Omental fat pad (tissue), 4 donors: ENCODE measurements around the gene PEPD. TPM values are rescaled to one million over a fixed set of nuclear protein-coding genes. Genes with fewer than 3 reads are reported as not detected.

Source experiments
- ATAC-seq: fragments of 150-250 bp; one replicate; pipeline ENCODE4 v1.9.1; 2016; ENCODE audit warnings: mild to moderate bottlenecking, moderate library complexity; ENCODE audit not compliant: low FRiP score
- DNase-seq: peaks from one replicate; pipeline ENCODE4 v3.0.0-alpha.2; 2019; ENCODE audit warnings: low spot score
- CTCF ChIP-seq, 3 donors: fragments of 450-650 bp; IDR thresholded peaks; one replicate each; pipeline ENCODE4 v1.5.1; 2016 to 2017; ENCODE audit warnings: antibody characterized with exemption in 3 of 3, mild to moderate bottlenecking in 3 of 3, moderate library complexity in 2 of 3
- total RNA-seq, 4 donors: library from RNA; depleted of rRNA; stranded (reverse); fragments of >200 nt; gene quantifications; one replicate each; pipeline ENCODE4 v1.1.0, GENCODE V29; 2016

The PEPD gene
- total RNA-seq, 4 donors from 2014 or later, result 78.9 to 99.3 (median 89.8) TPM

- DNase-seq, result no peak
- TF ChIP-seq CTCF (IDR thresholded peaks at IDR 0.05), result no peak
- no peak for ATAC-seq
These were observed 142.3 kb downstream of the PEPD start for GRCh38 chr19:33379151-33379829.

DNA sequence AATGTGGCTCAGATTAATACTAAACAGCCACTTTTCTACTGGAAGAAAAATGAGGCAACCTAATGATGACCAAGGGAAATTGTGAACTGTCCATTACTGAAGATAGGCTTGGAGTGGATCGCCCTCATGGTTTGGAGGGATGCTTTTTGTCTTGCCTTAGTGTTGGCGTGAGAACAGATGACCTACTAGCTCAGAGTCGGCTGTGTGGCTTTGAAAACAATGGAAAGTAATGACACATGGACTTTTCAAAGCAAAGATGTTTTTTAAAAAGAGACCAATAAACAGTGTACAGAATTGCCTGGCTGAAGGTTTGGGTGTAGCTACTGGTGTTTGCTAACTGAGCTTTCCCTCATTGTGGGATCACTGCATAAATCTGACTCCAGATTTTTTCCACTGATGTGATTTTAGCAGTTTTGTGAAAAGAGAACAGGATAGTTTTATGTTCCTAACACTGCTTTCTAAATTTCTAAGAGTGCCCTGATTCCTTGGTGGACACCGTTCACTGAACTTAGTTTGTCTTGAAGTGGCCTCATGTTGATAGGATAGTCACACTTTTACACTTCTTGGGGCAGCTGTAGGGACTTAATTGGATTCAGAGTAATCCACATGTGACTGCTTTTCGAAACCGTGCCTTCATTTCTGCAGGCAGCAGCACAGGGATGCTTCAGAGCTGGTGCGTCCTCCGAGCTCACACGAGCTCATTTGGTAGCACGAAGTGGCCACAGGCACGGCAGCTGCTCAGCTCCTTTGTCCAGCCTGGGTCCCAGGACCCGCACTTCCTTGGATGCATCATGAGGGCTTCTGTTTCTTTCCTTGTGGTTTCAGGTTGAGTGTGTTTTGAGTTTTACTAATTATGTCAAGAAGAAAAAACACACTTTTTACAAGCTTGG lies 143.8 kb downstream of the PEPD start:
- ATAC-seq, result no peak

DNA sequence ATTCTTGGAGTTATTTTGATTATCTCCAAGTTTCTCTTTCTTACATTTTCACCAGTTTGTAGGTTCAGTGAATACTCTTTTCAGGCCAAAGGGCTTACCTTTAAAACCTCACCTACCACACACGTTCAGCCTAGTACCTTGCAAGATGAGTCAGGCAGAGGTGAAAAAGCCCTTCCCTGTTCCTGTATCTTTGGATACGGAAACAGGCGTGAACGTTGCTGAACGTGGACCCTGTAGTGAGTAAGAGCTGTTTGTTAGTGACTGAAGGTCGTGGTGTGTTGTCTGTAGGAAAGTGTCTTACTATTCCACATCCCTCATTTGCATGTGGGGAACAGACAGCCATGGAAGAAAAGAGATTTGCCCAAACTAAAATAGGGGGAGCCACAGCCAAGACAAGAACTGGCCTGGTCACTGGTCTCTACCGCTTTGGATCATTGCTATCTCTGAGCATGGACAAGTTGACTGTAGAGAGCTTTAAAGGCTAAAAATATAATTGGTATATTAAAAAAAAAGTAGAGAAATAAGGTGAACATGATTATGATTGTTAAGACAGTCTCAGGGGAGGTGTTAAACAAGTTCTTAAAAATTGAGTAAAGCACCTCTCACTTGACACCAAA lies 144.5 kb downstream of the PEPD start:
- DNase-seq (no peak), ATAC-seq (no peak)
- no peak for TF ChIP-seq CTCF (IDR thresholded peaks at IDR 0.05)

More for the DNA sequence above, 143.8 kb downstream of the PEPD start:
- TF ChIP-seq CTCF (IDR thresholded peaks at IDR 0.05), result no peak
- no peak for DNase-seq

DNA sequence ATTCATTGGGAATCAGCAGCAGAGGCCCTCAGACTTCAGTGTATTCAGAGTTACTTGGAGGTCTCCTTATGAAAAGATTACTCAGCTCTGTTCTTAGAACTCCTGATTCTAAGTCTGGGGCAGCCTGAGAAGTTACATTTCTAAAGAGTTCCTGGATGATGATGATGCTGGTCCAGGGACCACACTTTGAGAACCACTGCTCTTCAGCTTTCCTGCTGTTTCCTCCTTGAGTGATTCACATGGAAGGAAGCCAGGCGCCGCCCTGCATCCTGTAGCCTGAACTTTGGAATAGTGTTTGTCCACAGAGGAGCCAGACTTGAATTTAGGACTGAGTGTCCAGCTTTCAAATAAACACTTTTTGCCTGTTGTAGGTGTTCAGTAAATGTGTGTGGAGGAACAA lies 145.2 kb downstream of the PEPD start:
- no peak for TF ChIP-seq CTCF (IDR thresholded peaks at IDR 0.05)
- peak; percentile 65 for DNase-seq
- no peak for ATAC-seq

GRCh38 chr19:33375837-33376159 lies 145.8 kb downstream of the PEPD start:
- ATAC-seq, result no peak
- TF ChIP-seq CTCF (IDR thresholded peaks at IDR 0.05), result no peak
- no peak for DNase-seq

DNA sequence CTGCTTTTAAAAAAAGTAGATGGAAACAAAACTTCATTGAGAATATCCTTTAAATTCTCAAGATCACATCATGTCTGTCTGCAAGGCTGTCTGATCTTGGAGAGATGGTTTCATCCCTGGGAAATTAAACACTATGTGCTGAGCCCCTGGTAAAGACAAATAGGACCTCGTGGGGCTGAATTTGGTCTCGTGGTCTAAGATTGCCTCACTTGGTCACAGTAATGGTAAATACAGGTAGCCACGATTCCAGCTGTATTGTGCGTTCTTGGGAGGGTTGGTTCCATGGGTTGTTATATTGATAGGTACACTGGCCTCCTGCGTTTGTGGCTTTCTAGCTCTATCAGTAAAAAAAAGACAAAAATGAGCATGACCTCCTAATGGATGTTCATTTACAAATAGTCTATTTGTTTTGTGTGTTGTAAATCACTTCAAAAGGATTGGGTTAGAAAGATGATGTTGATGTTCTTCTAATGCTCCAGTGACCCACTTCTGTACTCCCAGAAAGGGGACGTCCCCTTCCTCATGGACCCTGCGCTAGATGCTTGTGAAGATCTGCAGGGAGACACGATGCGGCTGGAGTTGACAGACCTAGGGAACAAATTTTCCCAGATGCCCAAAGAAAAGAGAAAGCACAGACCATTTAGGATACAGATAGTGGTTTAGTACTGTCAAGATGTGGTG lies 146.3 kb downstream of the PEPD start:
- DNase-seq, result no peak
- no peak for TF ChIP-seq CTCF (IDR thresholded peaks at IDR 0.05)

More for the DNA sequence above, 146.3 kb downstream of the PEPD start:
- ATAC-seq, result no peak
